PFSK-1 (cell line): ENCODE results near the gene ALKAL2.

Experiments used
- FOXP2 ChIP-seq: optimal IDR thresholded peaks from 2 replicates; pipeline ENCODE3; 2011; ENCODE audit warnings: borderline replicate concordance, control low read depth, inconsistent platforms; ENCODE audit not compliant: insufficient read depth; ENCODE audit errors: extremely low read length, extremely low read depth
- POLR2AphosphoS5 ChIP-seq: IDR thresholded peaks from 2 replicates; pipeline ENCODE4 v1.6.1; 2012; ENCODE audit warnings: low read depth, mild to moderate bottlenecking, control low read depth, low read length, moderate library complexity
- REST ChIP-seq, 2 experiments: IDR thresholded peaks; 2 replicates each; pipeline versions ENCODE4 v1.6.1 to v1.8.0; 2011 to 2012; ENCODE audit warnings: low read depth in 2 of 2, low read length in 2 of 2, control low read depth in 1 of 2, inconsistent platforms in 1 of 2, mild to moderate bottlenecking in 1 of 2, moderate library complexity in 1 of 2; ENCODE audit not compliant: insufficient read depth in 1 of 2
- SIN3A ChIP-seq: IDR thresholded peaks from 2 replicates; pipeline ENCODE4 v1.6.1; 2012; ENCODE audit warnings: mild to moderate bottlenecking, low read length, moderate library complexity, borderline replicate concordance; ENCODE audit not compliant: insufficient read depth
- TAF1 ChIP-seq: IDR thresholded peaks from 2 replicates; pipeline ENCODE4 v1.6.1; 2012; ENCODE audit warnings: low read length, control low read depth, borderline replicate concordance; ENCODE audit not compliant: insufficient read depth

The ALKAL2 gene

GRCh38 chr2:310994-311393 lies 23.1 kb upstream of the ALKAL2 start:
- TF ChIP-seq POLR2AphosphoS5: no peak
- no peak for TF ChIP-seq REST (IDR thresholded peaks at IDR 0.05; ENCODE audit: insufficient read depth in 1 of 2, low read depth in 2 of 2, low read length in 2 of 2)
- TF ChIP-seq SIN3A: no peak
- TF ChIP-seq TAF1: no peak
- TF ChIP-seq FOXP2: no peak

- TF ChIP-seq REST (IDR thresholded peaks at IDR 0.05; ENCODE audit: insufficient read depth in 1 of 2, low read depth in 2 of 2, low read length in 2 of 2) (no peak), POLR2AphosphoS5 (no peak), SIN3A (no peak), FOXP2 (no peak), TAF1 (no peak)
Measured at GRCh38 chr2:309954-310510, 22.1 kb upstream of the ALKAL2 start.

- TF ChIP-seq TAF1: no peak
- no peak for TF ChIP-seq REST (IDR thresholded peaks at IDR 0.05; ENCODE audit: insufficient read depth in 1 of 2, low read depth in 2 of 2, low read length in 2 of 2)
- TF ChIP-seq FOXP2: no peak
- TF ChIP-seq POLR2AphosphoS5: no peak
- no peak for TF ChIP-seq SIN3A
Measured at GRCh38 chr2:309148-309953, 21.5 kb upstream of the ALKAL2 start.

- TF ChIP-seq REST (IDR thresholded peaks at IDR 0.05; ENCODE audit: insufficient read depth in 1 of 2, low read depth in 2 of 2, low read length in 2 of 2): no peak
- TF ChIP-seq SIN3A: no peak
- no peak for TF ChIP-seq TAF1
- no peak for TF ChIP-seq POLR2AphosphoS5
- TF ChIP-seq FOXP2: no peak
Measured at GRCh38 chr2:305366-305765, 17.5 kb upstream of the ALKAL2 start.
